Measurements from ENCODE around the gene PIK3CG. TPM values are rescaled to one million over a fixed set of nuclear protein-coding genes. Genes with fewer than 3 reads are reported as not detected.

PIK3CG gene
- total RNA-seq, 1 experiment from 2014 or later = 0.12 TPM

DNA sequence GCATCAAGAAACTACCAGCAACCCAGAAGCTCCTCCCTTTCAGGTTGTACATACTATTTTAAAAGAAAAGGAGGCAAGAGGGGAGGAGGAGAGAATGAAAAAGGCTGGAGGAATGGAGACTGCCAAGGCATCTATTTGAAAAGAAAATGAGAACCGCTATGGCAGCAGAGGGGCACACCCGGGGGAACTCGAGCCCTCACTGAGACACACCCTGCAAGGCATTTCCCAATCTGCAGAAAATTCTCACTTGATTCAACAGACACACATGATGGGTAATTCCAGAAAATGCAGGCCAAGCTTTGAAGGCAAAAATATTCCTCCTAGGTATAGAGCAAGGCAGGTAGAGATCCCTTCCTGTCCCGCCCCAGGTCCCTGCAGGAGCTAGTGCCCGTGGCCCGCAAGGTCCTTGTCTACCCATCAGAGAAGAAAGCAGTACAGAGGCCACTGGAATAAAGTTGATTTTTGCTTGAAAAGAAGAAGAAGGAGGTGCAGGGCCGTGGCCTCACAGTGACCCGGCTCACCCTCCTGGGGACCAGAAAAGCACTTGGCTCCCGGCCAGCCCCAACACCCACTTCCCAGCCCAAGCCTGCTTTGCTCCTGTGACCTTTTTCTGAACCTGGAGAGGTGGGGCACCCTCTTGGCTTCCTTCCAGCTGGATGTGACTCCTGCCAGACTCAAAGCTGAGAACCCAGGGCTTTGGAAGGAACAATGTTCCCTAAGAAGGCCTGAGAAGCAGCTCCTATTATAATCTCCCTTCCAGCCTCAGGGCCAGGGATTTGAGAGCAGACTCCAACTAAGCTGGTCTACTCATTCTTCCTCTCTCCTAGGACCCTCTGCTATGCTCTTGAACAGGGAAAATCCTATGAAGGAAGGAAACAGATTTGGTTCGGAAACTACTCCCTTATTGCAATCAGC lies 6.2 kb upstream of the PIK3CG start:
- DNase-seq (ENCODE audit: low read depth) = peak; percentile 35

DNA sequence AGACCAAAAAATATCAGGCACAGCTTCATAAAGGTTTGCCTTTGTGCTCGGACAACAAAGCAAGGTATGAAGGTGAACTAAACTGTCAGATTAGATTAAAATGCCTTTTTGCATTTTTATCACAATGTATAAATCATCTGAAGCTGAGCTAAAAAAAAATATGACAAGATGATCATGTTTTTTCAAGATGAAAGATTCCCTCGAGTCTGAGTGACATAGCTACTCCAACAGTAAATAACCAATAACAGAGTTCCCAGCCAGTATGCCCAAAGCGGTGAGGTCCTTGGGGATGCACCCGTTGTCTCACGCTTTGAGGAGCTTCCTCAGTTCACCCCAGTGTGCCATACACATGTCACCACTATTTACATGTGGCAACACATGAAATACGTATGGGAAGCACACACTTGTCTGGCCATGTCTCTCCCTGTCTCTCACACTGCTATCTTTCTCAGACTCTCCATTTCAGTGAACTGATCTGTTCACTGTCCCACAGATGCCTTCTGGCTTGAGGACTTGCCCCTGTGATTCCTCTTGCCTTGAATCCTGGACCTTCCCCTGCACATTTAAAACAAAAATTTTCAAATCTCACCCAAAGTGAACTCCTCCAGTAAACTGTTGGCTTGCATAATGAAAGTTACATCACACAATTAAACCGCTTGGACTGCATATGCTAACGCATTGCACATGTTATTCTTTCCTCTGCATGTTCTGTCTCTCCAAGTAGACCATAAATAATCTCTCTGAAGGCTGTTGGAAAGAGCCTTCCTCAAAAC lies 2.6 kb upstream of the PIK3CG start:
- no peak for DNase-seq (ENCODE audit: low read depth)

- no peak for DNase-seq (ENCODE audit: low read depth)
These were observed 1.6 kb upstream of the PIK3CG start for GRCh38 chr7:106863274-106863997.

DNA sequence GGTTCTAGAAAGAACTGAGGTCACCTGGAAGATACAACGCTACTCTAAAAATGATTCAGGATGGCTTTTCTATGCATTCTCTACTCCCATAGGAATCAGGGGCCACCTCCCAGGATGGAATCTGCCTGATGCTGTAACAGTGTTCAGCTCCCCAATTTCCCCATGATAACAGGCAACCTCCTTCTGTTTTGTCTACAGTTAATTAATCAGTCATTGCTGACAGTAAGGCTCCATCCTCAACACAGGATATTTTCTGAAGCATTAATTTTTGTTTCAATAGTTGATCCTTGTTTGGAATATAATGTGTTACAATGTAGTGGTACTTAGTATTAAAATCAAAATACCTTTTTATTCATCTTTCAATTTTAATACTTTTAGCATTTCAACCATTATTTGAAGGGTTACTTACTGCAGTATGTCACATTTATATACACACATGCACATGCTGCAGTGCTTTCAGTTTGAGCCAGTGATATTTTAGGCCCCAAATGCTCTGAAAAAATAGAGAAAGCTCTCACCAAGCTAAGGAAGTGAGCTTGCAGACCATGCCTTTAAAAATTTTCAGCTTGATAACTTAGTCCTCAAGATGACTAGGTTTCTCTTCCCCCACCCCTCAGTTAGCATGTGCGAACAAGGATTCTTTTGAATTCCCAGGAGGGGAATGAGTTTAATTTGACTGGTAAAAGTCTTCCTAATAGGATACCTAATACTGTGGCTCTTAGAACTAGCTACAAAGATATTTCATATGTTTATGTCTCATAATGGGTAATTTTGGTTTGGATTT lies 592 bp upstream of the PIK3CG start:
- DNase-seq (ENCODE audit: low read depth) = no peak

DNA sequence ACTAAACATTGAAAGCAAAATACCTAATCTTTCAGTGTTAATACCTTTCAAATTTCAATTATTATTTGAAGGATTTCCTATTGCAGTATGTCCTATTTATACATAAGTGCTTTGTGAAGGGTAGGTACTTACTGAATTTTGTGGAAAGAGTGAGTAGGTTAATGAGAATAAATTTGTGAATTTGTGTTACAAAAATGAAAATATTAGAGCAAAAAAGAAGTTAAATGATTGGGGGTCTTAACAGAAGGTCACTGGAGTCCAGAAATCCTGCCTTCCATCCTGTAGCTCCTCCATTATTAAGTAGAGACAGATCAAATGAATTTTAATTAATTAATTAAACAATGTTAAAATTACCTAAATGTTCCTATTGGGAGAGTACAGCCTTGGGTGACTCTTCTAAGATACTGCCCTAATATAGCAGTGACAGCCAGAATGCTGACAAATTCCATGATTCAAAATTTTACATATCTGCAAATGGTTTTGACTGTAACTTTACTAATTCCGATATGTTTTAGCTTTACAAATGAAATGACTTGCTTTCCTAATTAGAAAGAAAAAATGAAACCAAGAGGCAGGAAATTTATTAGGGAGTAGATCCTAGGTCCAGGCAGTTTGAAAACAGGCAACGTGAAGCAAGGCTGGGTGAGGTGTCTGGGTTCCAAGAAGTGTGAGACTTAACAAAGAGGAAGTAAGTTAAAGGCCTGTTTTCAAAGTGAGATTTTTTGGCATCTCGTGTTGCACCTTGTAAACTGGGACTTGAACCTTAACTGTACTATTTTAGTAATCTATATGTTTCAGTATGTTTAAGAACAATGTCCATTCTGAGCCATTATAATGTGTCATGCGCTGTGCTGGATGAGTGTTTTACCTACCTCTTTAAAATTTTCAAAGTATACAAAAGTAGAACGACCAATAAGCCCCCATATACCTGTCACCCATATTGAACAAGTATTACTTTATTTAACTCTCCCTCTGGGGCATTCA lies 1.5 kb downstream of the PIK3CG start:
- DNase-seq (ENCODE audit: low read depth) = no peak

DNA sequence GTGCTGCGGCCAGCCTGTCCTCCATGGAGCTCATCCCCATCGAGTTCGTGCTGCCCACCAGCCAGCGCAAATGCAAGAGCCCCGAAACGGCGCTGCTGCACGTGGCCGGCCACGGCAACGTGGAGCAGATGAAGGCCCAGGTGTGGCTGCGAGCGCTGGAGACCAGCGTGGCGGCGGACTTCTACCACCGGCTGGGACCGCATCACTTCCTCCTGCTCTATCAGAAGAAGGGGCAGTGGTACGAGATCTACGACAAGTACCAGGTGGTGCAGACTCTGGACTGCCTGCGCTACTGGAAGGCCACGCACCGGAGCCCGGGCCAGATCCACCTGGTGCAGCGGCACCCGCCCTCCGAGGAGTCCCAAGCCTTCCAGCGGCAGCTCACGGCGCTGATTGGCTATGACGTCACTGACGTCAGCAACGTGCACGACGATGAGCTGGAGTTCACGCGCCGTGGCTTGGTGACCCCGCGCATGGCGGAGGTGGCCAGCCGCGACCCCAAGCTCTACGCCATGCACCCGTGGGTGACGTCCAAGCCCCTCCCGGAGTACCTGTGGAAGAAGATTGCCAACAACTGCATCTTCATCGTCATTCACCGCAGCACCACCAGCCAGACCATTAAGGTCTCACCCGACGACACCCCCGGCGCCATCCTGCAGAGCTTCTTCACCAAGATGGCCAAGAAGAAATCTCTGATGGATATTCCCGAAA lies 2.7 kb downstream of the PIK3CG start:
- DNase-seq (ENCODE audit: low read depth) = no peak

DNA sequence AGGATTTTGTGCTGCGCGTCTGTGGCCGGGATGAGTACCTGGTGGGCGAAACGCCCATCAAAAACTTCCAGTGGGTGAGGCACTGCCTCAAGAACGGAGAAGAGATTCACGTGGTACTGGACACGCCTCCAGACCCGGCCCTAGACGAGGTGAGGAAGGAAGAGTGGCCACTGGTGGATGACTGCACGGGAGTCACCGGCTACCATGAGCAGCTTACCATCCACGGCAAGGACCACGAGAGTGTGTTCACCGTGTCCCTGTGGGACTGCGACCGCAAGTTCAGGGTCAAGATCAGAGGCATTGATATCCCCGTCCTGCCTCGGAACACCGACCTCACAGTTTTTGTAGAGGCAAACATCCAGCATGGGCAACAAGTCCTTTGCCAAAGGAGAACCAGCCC lies 3.3 kb downstream of the PIK3CG start:
- no peak for DNase-seq (ENCODE audit: low read depth)

DNA sequence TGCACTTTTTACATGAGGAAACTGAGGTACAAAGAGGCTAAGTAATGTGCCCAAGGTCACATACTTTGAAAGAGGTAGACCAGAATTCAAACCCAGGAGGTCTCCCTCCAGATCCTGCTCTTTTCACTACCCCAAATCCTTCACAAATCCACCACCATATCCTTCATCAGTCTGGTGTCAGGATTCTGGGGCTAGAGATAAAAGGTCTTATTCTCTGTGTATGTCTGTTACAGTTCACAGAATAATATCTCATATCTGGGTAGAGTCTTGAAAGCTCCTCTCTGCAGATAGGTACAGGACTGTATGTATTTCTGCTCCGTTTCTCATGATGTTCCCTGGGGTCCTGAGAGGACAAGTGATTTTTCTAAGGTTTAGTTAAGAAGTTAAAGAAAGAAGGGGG lies 4.9 kb downstream of the PIK3CG start:
- no peak for DNase-seq (ENCODE audit: low read depth)

DNA sequence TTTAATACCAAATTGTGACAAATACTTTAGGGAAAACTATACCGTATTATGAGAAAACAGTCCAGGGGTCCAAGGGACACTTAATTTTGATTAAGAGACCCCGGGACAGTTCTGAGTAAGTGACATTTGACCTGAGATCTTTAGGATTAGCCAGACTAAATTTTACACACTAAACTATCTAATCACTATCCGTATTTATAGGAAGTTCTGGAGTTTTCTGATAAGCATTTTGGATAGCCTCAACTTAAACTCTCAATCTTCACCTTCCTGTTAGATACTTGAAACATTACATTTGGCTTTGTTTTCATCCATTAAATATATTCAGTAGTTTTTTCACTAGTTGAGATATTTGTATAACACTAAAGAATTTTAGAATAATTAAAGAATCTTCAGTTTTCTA lies 5.4 kb downstream of the PIK3CG start:
- no peak for DNase-seq (ENCODE audit: low read depth)

- DNase-seq (ENCODE audit: low read depth) = no peak
These were observed 5.9 kb downstream of the PIK3CG start for GRCh38 chr7:106870983-106871410.

- DNase-seq (ENCODE audit: low read depth) = no peak
These were observed 6.9 kb downstream of the PIK3CG start for GRCh38 chr7:106871793-106872571.

DNA sequence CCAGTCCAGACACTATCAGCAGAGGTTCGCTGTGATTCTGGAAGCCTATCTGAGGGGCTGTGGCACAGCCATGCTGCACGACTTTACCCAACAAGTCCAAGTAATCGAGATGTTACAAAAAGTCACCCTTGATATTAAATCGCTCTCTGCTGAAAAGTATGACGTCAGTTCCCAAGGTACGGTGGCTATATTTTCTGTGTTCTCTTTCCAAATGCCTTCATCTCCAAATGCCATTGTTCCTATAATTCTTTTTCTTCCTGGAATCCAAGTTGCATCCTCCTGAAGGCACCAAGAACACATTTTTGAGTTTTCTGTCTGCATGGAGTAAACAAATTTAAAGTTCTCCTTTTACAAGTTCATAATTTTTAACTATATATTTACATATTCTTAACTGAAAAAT lies 7.7 kb downstream of the PIK3CG start:
- DNase-seq (ENCODE audit: low read depth) = no peak

DNA sequence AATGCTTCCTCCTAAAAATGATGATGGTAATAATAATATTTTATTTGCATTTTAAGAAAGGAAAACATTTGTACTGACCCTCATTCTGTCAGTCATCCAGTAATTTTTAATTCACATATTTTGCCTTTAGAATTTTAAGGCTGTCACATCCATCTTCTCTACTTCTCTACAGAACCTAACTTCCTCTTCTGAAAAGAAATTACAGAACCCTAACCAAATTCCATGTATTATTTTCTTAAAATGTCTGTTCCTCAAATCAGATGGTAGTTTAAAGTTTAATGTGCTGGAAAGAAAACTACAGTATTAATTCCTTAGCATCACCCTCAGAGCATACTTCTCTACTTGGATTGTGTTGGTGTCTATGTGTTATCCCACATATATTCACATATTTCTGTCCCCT lies 9.0 kb downstream of the PIK3CG start:
- no peak for DNase-seq (ENCODE audit: low read depth)

DNA sequence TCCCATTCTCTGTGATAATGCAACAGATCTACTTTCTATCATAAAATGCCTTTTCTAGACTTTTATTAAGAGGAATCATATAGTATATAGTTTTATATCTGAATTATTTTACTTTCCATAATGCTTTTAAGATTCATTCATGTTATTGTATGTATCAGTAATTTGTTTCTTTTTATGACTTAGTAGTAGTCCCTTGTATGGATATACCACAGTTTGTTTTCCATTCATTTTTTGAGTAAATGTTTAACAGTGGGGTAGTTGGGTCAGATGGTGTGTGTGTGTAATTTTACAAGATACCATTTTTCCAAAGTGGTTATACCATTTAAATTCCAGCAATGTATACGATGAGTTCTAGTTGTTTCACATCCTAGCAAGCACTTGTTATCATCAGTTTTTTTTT lies 10.4 kb downstream of the PIK3CG start:
- DNase-seq (ENCODE audit: low read depth) = no peak

DNA sequence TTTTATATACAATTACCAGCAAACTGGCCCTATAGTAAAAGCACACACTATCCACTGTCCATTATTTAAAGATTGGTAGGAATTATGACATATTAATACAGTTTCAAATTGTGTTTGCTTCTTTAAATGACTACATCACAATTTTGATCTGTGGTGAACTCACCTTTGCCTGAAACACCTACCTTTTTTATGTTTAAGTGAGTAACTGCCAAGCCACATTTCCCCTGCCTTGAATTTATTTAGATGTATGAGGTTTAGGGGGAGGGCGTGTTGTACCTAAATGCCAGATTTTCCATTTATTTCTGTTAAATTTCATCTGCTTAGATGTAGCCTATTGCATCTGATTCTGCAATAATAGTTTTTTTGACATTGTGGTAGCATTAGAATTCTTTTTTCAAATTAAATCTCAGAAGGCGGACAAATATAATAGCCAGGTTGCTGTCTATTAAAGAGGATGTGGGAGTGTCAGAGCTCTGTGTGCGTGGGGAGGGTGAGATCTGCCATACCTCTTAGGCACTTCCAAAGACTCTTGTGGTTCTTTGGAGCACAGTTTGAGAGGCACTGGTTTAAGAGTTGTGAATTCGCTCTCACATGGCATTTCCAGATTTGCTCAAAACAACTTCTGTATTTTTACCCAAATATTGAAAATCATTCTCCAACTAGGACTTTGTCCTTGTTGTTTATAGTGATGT lies 13.8 kb downstream of the PIK3CG start:
- no peak for DNase-seq (ENCODE audit: low read depth)

- DNase-seq (ENCODE audit: low read depth) = no peak
These were observed 16.9 kb downstream of the PIK3CG start for GRCh38 chr7:106881984-106882383.

DNA sequence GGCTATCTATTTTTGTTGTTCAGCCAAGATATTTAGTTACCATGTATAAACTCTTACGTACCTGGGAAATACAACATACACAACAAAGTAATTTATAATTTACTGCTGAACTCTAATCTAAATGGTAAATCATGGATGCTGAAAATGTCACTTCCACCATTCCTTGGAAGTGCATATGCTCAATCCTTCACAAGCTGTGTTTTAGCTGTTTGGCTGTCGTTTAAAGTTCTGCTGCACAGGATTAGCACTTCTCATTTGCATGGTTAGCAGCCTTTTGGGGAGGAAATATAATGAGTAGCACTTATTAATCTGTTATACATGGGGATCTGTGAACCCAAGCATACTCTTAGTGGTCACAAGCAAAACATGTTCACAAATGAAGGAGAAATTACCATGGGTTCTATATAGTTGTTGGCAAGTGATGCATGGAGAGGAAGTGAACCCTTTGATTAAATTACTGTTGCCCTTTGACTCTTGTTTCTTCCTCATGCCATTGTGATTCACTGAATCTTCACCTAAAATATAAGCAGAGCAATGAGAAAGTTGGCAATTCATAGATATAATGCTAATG lies 18.5 kb downstream of the PIK3CG start:
- no peak for DNase-seq (ENCODE audit: low read depth)

GRCh38 chr7:106885652-106886051 lies 20.6 kb downstream of the PIK3CG start:
- no peak for DNase-seq (ENCODE audit: low read depth)
